Stimulated activated CD4-positive, alpha-beta T cell treated with anti-CD3 and anti-CD28 coated beads, Interleukin-2, amount 100 ng/mL, for 24 hours (primary cell): ENCODE measurements around the gene NKAIN2.

Source experiments
- DNase-seq, 2 donors: peaks; one replicate each; pipeline ENCODE4 v3.0.0-alpha.2; 2020

Gene NKAIN2

GRCh38 chr6:124870611-124871459, 1067.2 kb downstream of the NKAIN2 start:
- no peak for DNase-seq

- DNase-seq = no peak
These were observed 1068.8 kb downstream of the NKAIN2 start for GRCh38 chr6:124872361-124873065.

GRCh38 chr6:124873066-124873410, 1069.4 kb downstream of the NKAIN2 start:
- DNase-seq = no peak
